Testis (tissue), 2 donors: ENCODE data around the gene TRABD2B.

Experiments used
- POLR2A ChIP-seq: fragments of 450-650 bp; IDR thresholded peaks from one replicate; pipeline ENCODE4 v1.6.1; 2017; ENCODE audit warnings: antibody characterized with exemption, mild to moderate bottlenecking, moderate library complexity
- TF ChIP-seq, protein P1 (sequence below), 3 experiments: fragments of 450-650 bp in 2 of 3; fragments of 200-600 bp in 1 of 3; sonication (generic) in 1 of 3; IDR thresholded peaks; one replicate each; pipeline ENCODE4 v1.5.1; 2016 to 2019; ENCODE audit warnings: antibody characterized with exemption in 3 of 3, mild to moderate bottlenecking in 2 of 3, moderate library complexity in 1 of 3

GRCh38 chr1:48028218-48029069, 31.3 kb upstream of the TRABD2B start:
- TF ChIP-seq, protein P1, sequence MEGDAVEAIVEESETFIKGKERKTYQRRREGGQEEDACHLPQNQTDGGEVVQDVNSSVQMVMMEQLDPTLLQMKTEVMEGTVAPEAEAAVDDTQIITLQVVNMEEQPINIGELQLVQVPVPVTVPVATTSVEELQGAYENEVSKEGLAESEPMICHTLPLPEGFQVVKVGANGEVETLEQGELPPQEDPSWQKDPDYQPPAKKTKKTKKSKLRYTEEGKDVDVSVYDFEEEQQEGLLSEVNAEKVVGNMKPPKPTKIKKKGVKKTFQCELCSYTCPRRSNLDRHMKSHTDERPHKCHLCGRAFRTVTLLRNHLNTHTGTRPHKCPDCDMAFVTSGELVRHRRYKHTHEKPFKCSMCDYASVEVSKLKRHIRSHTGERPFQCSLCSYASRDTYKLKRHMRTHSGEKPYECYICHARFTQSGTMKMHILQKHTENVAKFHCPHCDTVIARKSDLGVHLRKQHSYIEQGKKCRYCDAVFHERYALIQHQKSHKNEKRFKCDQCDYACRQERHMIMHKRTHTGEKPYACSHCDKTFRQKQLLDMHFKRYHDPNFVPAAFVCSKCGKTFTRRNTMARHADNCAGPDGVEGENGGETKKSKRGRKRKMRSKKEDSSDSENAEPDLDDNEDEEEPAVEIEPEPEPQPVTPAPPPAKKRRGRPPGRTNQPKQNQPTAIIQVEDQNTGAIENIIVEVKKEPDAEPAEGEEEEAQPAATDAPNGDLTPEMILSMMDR (IDR thresholded peaks at IDR 0.05), result no peak
- TF ChIP-seq POLR2A, result no peak
